IMR-90 (cell line): ENCODE data around the gene PCDHGA10. TPM values are rescaled to one million over a fixed set of nuclear protein-coding genes. Genes with fewer than 3 reads are reported as not detected.
"Not testable (repeated sequence)": the region's sequence is repeated elsewhere in the genome, so short reads cannot be mapped to it uniquely, and the experiment has no call there.

ENCODE experiments used
- ATAC-seq: fragments of 200-7000 bp; cut with Tn5 transposase; 2 replicates; pipeline ENCODE4 v1.9.1; 2020; ENCODE audit warnings: low read depth, mild to moderate bottlenecking, moderate library complexity
- BruUV-seq: library from RNA; stranded (reverse); fragments of 400-500 nt; replicated peaks from 2 replicates; lab custom pipeline; 2021; lab: Mats Ljungman, UMichigan
- CTCF ChIA-PET: fragments of 300-600 bp; formaldehyde crosslinking; extraction: SDS; loops from one replicate; lab custom pipeline; 2021; ENCODE audit warnings: antibody characterized with exemption; lab: Yijun Ruan, JAX
- POLR2A ChIA-PET: fragments of 300-600 bp; sonication (Branson Sonifier 250); formaldehyde crosslinking; loops from one replicate; lab custom pipeline; 2022; ENCODE audit warnings: antibody characterized with exemption; ENCODE audit not compliant: unreplicated experiment; lab: Charles Lee
- DNase-seq: peaks from one replicate; pipeline ENCODE4 v3.0.0; 2013
- H2AFZ ChIP-seq: replicated peaks from 2 replicates; pipeline ENCODE3; 2013; ENCODE audit warnings: low read length, mild to moderate bottlenecking; ENCODE audit not compliant: poor library complexity
- H2AK5ac ChIP-seq: 2 replicates; pipeline ENCODE4 v1.6.1; 2013; ENCODE audit warnings: low read depth, low read length, inconsistent platforms
- H2AK9ac ChIP-seq: replicated peaks from 2 replicates; pipeline ENCODE3; 2013; ENCODE audit warnings: mild to moderate bottlenecking, low read depth, low read length, moderate library complexity; ENCODE audit not compliant: poor library complexity
- H2BK120ac ChIP-seq: 2 replicates; pipeline ENCODE4 v1.6.1; 2013; ENCODE audit warnings: low read depth, low read length, inconsistent platforms
- H2BK15ac ChIP-seq: 3 replicates; pipeline ENCODE4 v1.6.1; 2013; ENCODE audit warnings: low read depth, low read length, inconsistent platforms
- H2BK20ac ChIP-seq: 2 replicates; pipeline ENCODE4 v1.6.1; 2013; ENCODE audit warnings: low read depth, mild to moderate bottlenecking, inconsistent platforms, low read length, moderate library complexity
- H2BK5ac ChIP-seq: 2 replicates; pipeline ENCODE4 v1.6.1; 2013; ENCODE audit warnings: mild to moderate bottlenecking, low read depth, low read length, inconsistent platforms; ENCODE audit not compliant: poor library complexity, severe bottlenecking
- H3K14ac ChIP-seq: replicated peaks from 2 replicates; pipeline ENCODE4 v1.6.1; 2013; ENCODE audit warnings: low read depth, low read length, inconsistent platforms
- H3K18ac ChIP-seq: 2 replicates; pipeline ENCODE4 v1.6.1; 2013; ENCODE audit warnings: low read depth, low read length, control low read depth
- H3K23ac ChIP-seq: 2 replicates; pipeline ENCODE4 v1.6.1; 2013; ENCODE audit warnings: low read depth, low read length, inconsistent platforms
- H3K27ac ChIP-seq: 2 replicates; pipeline ENCODE4 v1.5.1; 2013; ENCODE audit warnings: mild to moderate bottlenecking, control low read depth, low read length; ENCODE audit not compliant: insufficient read depth
- H3K27me3 ChIP-seq: 2 replicates; pipeline ENCODE4 v1.6.1; 2013; ENCODE audit warnings: low read length; ENCODE audit not compliant: control insufficient read depth, insufficient read depth
- H3K36me3 ChIP-seq: 2 replicates; pipeline ENCODE4 v1.6.1; 2013; ENCODE audit warnings: low read length, mixed read lengths; ENCODE audit not compliant: control insufficient read depth, insufficient read depth
- H3K4ac ChIP-seq: 2 replicates; pipeline ENCODE4 v1.6.1; 2013; ENCODE audit warnings: low read depth, low read length, inconsistent platforms
- H3K4me1 ChIP-seq: 2 replicates; pipeline ENCODE4 v1.6.1; 2013; ENCODE audit warnings: low read length, mixed read lengths; ENCODE audit not compliant: control insufficient read depth, insufficient read depth
- H3K4me2 ChIP-seq: 2 replicates; pipeline ENCODE4 v1.6.1; 2013; ENCODE audit warnings: low read depth, mild to moderate bottlenecking, control low read depth, low read length, moderate library complexity
- H3K4me3 ChIP-seq: 2 replicates; pipeline ENCODE4 v1.5.1; 2013; ENCODE audit warnings: low read depth, mild to moderate bottlenecking, control low read depth, low read length, moderate library complexity; ENCODE audit not compliant: insufficient read depth
- H3K56ac ChIP-seq: 2 replicates; pipeline ENCODE4 v1.6.1; 2013; ENCODE audit warnings: low read length, inconsistent platforms; ENCODE audit not compliant: insufficient read depth; ENCODE audit errors: extremely low read depth
- H3K79me1 ChIP-seq, 2 experiments: 2 replicates each; pipeline ENCODE4 v1.6.1; 2013; ENCODE audit warnings: low read length in 2 of 2, inconsistent platforms in 1 of 2, low read depth in 1 of 2
- H3K9ac ChIP-seq: 2 replicates; pipeline ENCODE4 v1.6.1; 2013; ENCODE audit warnings: low read depth, low read length, control low read depth
- H3K9me1 ChIP-seq: 2 replicates; pipeline ENCODE4 v1.6.1; 2013; ENCODE audit warnings: low read length, inconsistent platforms; ENCODE audit not compliant: insufficient read depth
- H3K9me3 ChIP-seq: 2 replicates; pipeline ENCODE4 v1.6.1; 2013; ENCODE audit warnings: low read length; ENCODE audit not compliant: control insufficient read depth, insufficient read depth
- H4K20me1 ChIP-seq: 2 replicates; pipeline ENCODE4 v1.6.1; 2013; ENCODE audit warnings: low read length, inconsistent platforms; ENCODE audit not compliant: insufficient read depth
- H4K5ac ChIP-seq: 2 replicates; pipeline ENCODE4 v1.6.1; 2013; ENCODE audit warnings: mild to moderate bottlenecking, low read depth, low read length, control low read depth
- H4K8ac ChIP-seq, 2 experiments: 2 replicates each; pipeline ENCODE4 v1.6.1; 2013; ENCODE audit warnings: low read depth in 2 of 2, low read length in 2 of 2, control low read depth in 1 of 2, inconsistent platforms in 1 of 2
- H4K91ac ChIP-seq: 2 replicates; pipeline ENCODE4 v1.6.1; 2013; ENCODE audit warnings: low read depth, low read length, inconsistent platforms; ENCODE audit not compliant: insufficient read depth
- MAZ ChIP-seq: IDR thresholded peaks from 2 replicates; pipeline ENCODE4 v1.6.1; 2012; ENCODE audit warnings: low read depth, mild to moderate bottlenecking, low read length, improper control_type of control experiment, moderate library complexity, borderline replicate concordance
- USF2 ChIP-seq: fragments of 150-350 bp; IDR thresholded peaks from 2 replicates; pipeline ENCODE4 v1.6.1; 2017; ENCODE audit warnings: mild to moderate bottlenecking, antibody characterized with exemption, low read length, low read depth
- WGBS, 2 experiments: methylation state at CpG; one replicate each; pipeline versions ENCODE4 v1.1.5 to v1.1.7; 2013; ENCODE audit warnings: missing lambda C conversion rate in 2 of 2; ENCODE audit not compliant: insufficient read length in 1 of 2; ENCODE audit errors: extremely low coverage in 2 of 2; 5-methylcytosine and 5-hydroxymethylcytosine counted together
- dilution Hi-C: fragments of 300-500 bp; cut with HindIII; formaldehyde crosslinking; loops from one replicate; pipeline ENCODE4 v1.14.3; 2018; ENCODE audit warnings: low sequenced_read_pairs; ENCODE audit not compliant: unreplicated experiment
- in situ Hi-C: fragments of 300-500 bp; cut with MboI; formaldehyde crosslinking; loops from 3 replicates; pipeline ENCODE4 v1.14.3; 2019; ENCODE audit warnings: low sequenced_read_pairs, inconsistent platforms, mixed read lengths
- intact Hi-C: fragments of 100-400 bp; cut with micrococcal nuclease; formaldehyde crosslinking; loops from 2 replicates; pipeline ENCODE4 v1.10.0; 2022
- polyA plus RNA-seq, 3 experiments: library from polyadenylated mRNA; depleted of rRNA; stranded (reverse); fragments of >200 nt; gene quantifications; 2 replicates each; pipeline ENCODE4 v1.2.3, GENCODE V29; 2012; ENCODE audit warnings: low replicate concordance in 1 of 3
- total RNA-seq: library from RNA; depleted of rRNA; stranded (reverse); fragments of >200 nt; gene quantifications from 2 replicates; pipeline ENCODE4 v1.2.3, GENCODE V29; 2012

The PCDHGA10 gene
- total and polyA plus RNA-seq, 2 of the 4 experiments (the other 2 are of a cell fraction), result 3.4 to 6.6 TPM

GRCh38 chr5:141374627-141375026 is 38.2 kb upstream of the PCDHGA10 start (continued):
- TF ChIP-seq USF2 (no peak), MAZ (no peak)

- BruUV-seq, dilution Hi-C loops: not testable (repeated sequence)
- peaks cover 54% of the 10 kb centered on the region for H3K9me3 ChIP-seq
These were observed 37.2 kb upstream of the PCDHGA10 start for GRCh38 chr5:141375444-141376155.

More at GRCh38 chr5:141375444-141376155, 37.2 kb upstream of the PCDHGA10 start:
- H4K5ac ChIP-seq, intact Hi-C loops, H3K9me1 ChIP-seq, DNase-seq, H3K9ac ChIP-seq, H4K20me1 ChIP-seq, H2BK5ac ChIP-seq, ATAC-seq, H3K4ac ChIP-seq, H3K79me1 ChIP-seq, H3K27ac ChIP-seq, H3K14ac ChIP-seq, H2AK9ac ChIP-seq, H4K8ac ChIP-seq, H2BK20ac ChIP-seq, H2BK15ac ChIP-seq, POLR2A ChIA-PET, H3K4me2 ChIP-seq, H3K18ac ChIP-seq, H2BK120ac ChIP-seq, H3K56ac ChIP-seq, H3K4me3 ChIP-seq, H2AFZ ChIP-seq, H4K91ac ChIP-seq, H3K27me3 ChIP-seq, in situ Hi-C loops, CTCF ChIA-PET, H2AK5ac ChIP-seq, H3K4me1 ChIP-seq, H3K23ac ChIP-seq: not testable (repeated sequence)
- H3K36me3 ChIP-seq, result peaks cover 20% of the 10 kb centered on the region
- 40% methylated on average over 9 of the region's 48 CpGs; no CpG with 5 or more reads in 1 of the 2 experiments for WGBS, 2 experiments
